Ovary (tissue), 3 donors: ENCODE results near the gene ARR3.

Experiments
- CTCF ChIP-seq, 3 donors: fragments of 450-650 bp in 2 of 3; fragments of 200-600 bp in 1 of 3; IDR thresholded peaks; one replicate each; pipeline versions ENCODE4 v1.5.1 to v1.8.0; 2016 to 2022; ENCODE audit warnings: antibody characterized with exemption in 3 of 3, mild to moderate bottlenecking in 1 of 3
- EP300 ChIP-seq: sonication (generic); formaldehyde crosslinking; IDR thresholded peaks from one replicate; pipeline ENCODE4 v1.6.1; 2017; ENCODE audit warnings: antibody characterized with exemption
- donor health status: DM: no; HTN: no; CAD: no.

GRCh38 chrX:70264784-70265183, 3.4 kb upstream of the ARR3 start:
- TF ChIP-seq CTCF (IDR thresholded peaks at IDR 0.05), result no peak
- TF ChIP-seq EP300, result no peak
